Measurements from ENCODE around the gene RCOR1. TPM values are rescaled to one million over a fixed set of nuclear protein-coding genes. Genes with fewer than 3 reads are reported as not detected.
"Not testable (repeated sequence)": the region's sequence is repeated elsewhere in the genome, so short reads cannot be mapped to it uniquely, and the experiment has no call there.

The RCOR1 gene
- total and polyA plus RNA-seq, 5 donors from 2014 or later, result 0.40 to 28.1 (median 0.51) TPM

- H3K27me3 ChIP-seq (ENCODE audit: control insufficient read depth, insufficient read depth, low read length), result no peaks in the 10 kb centered on the region
- H3K4me1 Mint-ChIP-seq, result peaks cover 5 to 23% (median 14%) of the 10 kb centered on the region in 4 donors
- no peak overlapping the region for H3K4me3 Mint-ChIP-seq
- no peaks in the 10 kb centered on the region for H3K9me3 ChIP-seq (ENCODE audit: control insufficient read depth in 2 of 2, low read length in 2 of 2)
- peaks cover 12% of the 10 kb centered on the region for H3K4me1 ChIP-seq (ENCODE audit: control insufficient read depth, insufficient read depth, low read length, poor library complexity, severe bottlenecking)
- no peak for DNase-seq
- peaks cover 7% of the 10 kb centered on the region for H3K27me3 Mint-ChIP-seq
- ATAC-seq (ENCODE audit: low read depth in 2 of 2), result no peak
- H3K27ac ChIP-seq (ENCODE audit: insufficient read depth, low read length, poor library complexity, severe bottlenecking), result no peak overlapping the region
- H3K4me3 ChIP-seq (ENCODE audit: low read depth, low read length), result no peak overlapping the region
- H3K9me3 Mint-ChIP-seq, result peaks cover 0 to 2% (median 0%) of the 10 kb centered on the region in 7 donors
- no peaks in the 10 kb centered on the region for H3K36me3 Mint-ChIP-seq
- no peak overlapping the region for H3K27ac Mint-ChIP-seq
- no peaks in the 10 kb centered on the region for H3K36me3 ChIP-seq (ENCODE audit: control insufficient read depth, insufficient read depth, low read length)
Observed at GRCh38 chr14:102565331-102565887, 27.0 kb upstream of the RCOR1 start.

GRCh38 chr14:102565959-102566358, 26.5 kb upstream of the RCOR1 start:
- DNase-seq (no peak), ATAC-seq (ENCODE audit: low read depth in 2 of 2) (no peak)
- Histone ChIP-seq H3K4me1 (ENCODE audit: control insufficient read depth, insufficient read depth, low read length, poor library complexity, severe bottlenecking) (peaks cover 12% of the 10 kb centered on the region), H3K36me3 (ENCODE audit: control insufficient read depth, insufficient read depth, low read length) (no peaks in the 10 kb centered on the region), H3K4me3 (ENCODE audit: low read depth, low read length) (no peak overlapping the region), H3K27me3 (ENCODE audit: control insufficient read depth, insufficient read depth, low read length) (no peaks in the 10 kb centered on the region), H3K27ac (ENCODE audit: insufficient read depth, low read length, poor library complexity, severe bottlenecking) (no peak overlapping the region), H3K9me3 (ENCODE audit: control insufficient read depth in 2 of 2, low read length in 2 of 2) (no peaks in the 10 kb centered on the region)
- Mint-ChIP-seq H3K4me3 (no peak overlapping the region), H3K4me1 (peaks cover 5 to 23% (median 14%) of the 10 kb centered on the region in 4 donors), H3K9me3 (peaks cover 0 to 2% (median 0%) of the 10 kb centered on the region in 7 donors), H3K27me3 (peaks cover 7% of the 10 kb centered on the region), H3K27ac (no peak overlapping the region), H3K36me3 (no peaks in the 10 kb centered on the region)

- Mint-ChIP-seq H3K27me3 (peaks cover 7% of the 10 kb centered on the region), H3K36me3 (no peaks in the 10 kb centered on the region), H3K4me3 (peak overlapping the region; percentile 52 to 86 (median 68)), H3K9me3 (peaks cover 0 to 2% (median 0%) of the 10 kb centered on the region in 7 donors), H3K4me1 (peaks cover 5 to 23% (median 14%) of the 10 kb centered on the region in 4 donors), H3K27ac (peak overlapping the region; percentile 83 to 94 (median 89))
- no peaks in the 10 kb centered on the region for H3K9me3 ChIP-seq (ENCODE audit: control insufficient read depth in 2 of 2, low read length in 2 of 2)
- ATAC-seq (ENCODE audit: low read depth in 2 of 2), result peak; percentile 86 to 90
- peaks cover 12% of the 10 kb centered on the region for H3K4me1 ChIP-seq (ENCODE audit: control insufficient read depth, insufficient read depth, low read length, poor library complexity, severe bottlenecking)
- no peaks in the 10 kb centered on the region for H3K36me3 ChIP-seq (ENCODE audit: control insufficient read depth, insufficient read depth, low read length)
- peak overlapping the region; percentile 7 for H3K27ac ChIP-seq (ENCODE audit: insufficient read depth, low read length, poor library complexity, severe bottlenecking)
- peak overlapping the region; percentile 42 for H3K4me3 ChIP-seq (ENCODE audit: low read depth, low read length)
- no peaks in the 10 kb centered on the region for H3K27me3 ChIP-seq (ENCODE audit: control insufficient read depth, insufficient read depth, low read length)
- DNase-seq, result peak in 2 of 3 donors; percentile 42 to 89
Observed at GRCh38 chr14:102568115-102568614, 24.3 kb upstream of the RCOR1 start.

GRCh38 chr14:102570334-102570995, 22.0 kb upstream of the RCOR1 start:
- peaks cover 0 to 2% (median 0%) of the 10 kb centered on the region in 7 donors for H3K9me3 Mint-ChIP-seq
- no peak overlapping the region for H3K27ac Mint-ChIP-seq
- H3K4me1 ChIP-seq (ENCODE audit: control insufficient read depth, insufficient read depth, low read length, poor library complexity, severe bottlenecking), result peaks cover 12% of the 10 kb centered on the region
- H3K36me3 Mint-ChIP-seq, result no peaks in the 10 kb centered on the region
- no peak overlapping the region for H3K4me3 ChIP-seq (ENCODE audit: low read depth, low read length)
- peaks cover 5 to 25% (median 16%) of the 10 kb centered on the region in 4 donors for H3K4me1 Mint-ChIP-seq
- H3K27me3 ChIP-seq (ENCODE audit: control insufficient read depth, insufficient read depth, low read length), result no peaks in the 10 kb centered on the region
- H3K9me3 ChIP-seq (ENCODE audit: control insufficient read depth in 2 of 2, low read length in 2 of 2), result no peaks in the 10 kb centered on the region
- no peak for DNase-seq
- no peak for ATAC-seq (ENCODE audit: low read depth in 2 of 2)
- H3K27ac ChIP-seq (ENCODE audit: insufficient read depth, low read length, poor library complexity, severe bottlenecking), result no peak overlapping the region
- H3K27me3 Mint-ChIP-seq, result peaks cover 9% of the 10 kb centered on the region
- H3K4me3 Mint-ChIP-seq, result no peak overlapping the region
- H3K36me3 ChIP-seq (ENCODE audit: control insufficient read depth, insufficient read depth, low read length), result no peaks in the 10 kb centered on the region

- Histone ChIP-seq H3K4me3 (ENCODE audit: low read depth, low read length) (no peak overlapping the region), H3K4me1 (ENCODE audit: control insufficient read depth, insufficient read depth, low read length, poor library complexity, severe bottlenecking) (peaks cover 12% of the 10 kb centered on the region), H3K27ac (ENCODE audit: insufficient read depth, low read length, poor library complexity, severe bottlenecking) (no peak overlapping the region), H3K36me3 (ENCODE audit: control insufficient read depth, insufficient read depth, low read length) (no peaks in the 10 kb centered on the region), H3K9me3 (ENCODE audit: control insufficient read depth in 2 of 2, low read length in 2 of 2) (no peaks in the 10 kb centered on the region), H3K27me3 (ENCODE audit: control insufficient read depth, insufficient read depth, low read length) (no peaks in the 10 kb centered on the region)
- Mint-ChIP-seq H3K9me3 (peaks cover 0 to 2% (median 0%) of the 10 kb centered on the region in 7 donors), H3K4me3 (no peak overlapping the region), H3K27me3 (peaks cover 4% of the 10 kb centered on the region), H3K27ac (no peak overlapping the region), H3K36me3 (no peaks in the 10 kb centered on the region), H3K4me1 (peaks cover 5 to 22% (median 15%) of the 10 kb centered on the region in 4 donors)
- no peak for DNase-seq
- no peak for ATAC-seq (ENCODE audit: low read depth in 2 of 2)
Observed at GRCh38 chr14:102571043-102571442, 21.4 kb upstream of the RCOR1 start.

- Mint-ChIP-seq H3K27me3 (peaks cover 4% of the 10 kb centered on the region), H3K4me1 (peaks cover 5 to 22% (median 15%) of the 10 kb centered on the region in 4 donors), H3K4me3 (no peak overlapping the region), H3K9me3 (peaks cover 0 to 2% (median 0%) of the 10 kb centered on the region in 7 donors), H3K36me3 (no peaks in the 10 kb centered on the region), H3K27ac (no peak overlapping the region)
- H3K4me1 ChIP-seq (ENCODE audit: control insufficient read depth, insufficient read depth, low read length, poor library complexity, severe bottlenecking), result peaks cover 12% of the 10 kb centered on the region
- H3K4me3 ChIP-seq (ENCODE audit: low read depth, low read length), result no peak overlapping the region
- H3K27ac ChIP-seq (ENCODE audit: insufficient read depth, low read length, poor library complexity, severe bottlenecking), result no peak overlapping the region
- ATAC-seq (ENCODE audit: low read depth in 2 of 2), result no peak
- no peak for DNase-seq
- no peaks in the 10 kb centered on the region for H3K36me3 ChIP-seq (ENCODE audit: control insufficient read depth, insufficient read depth, low read length)
- H3K27me3 ChIP-seq (ENCODE audit: control insufficient read depth, insufficient read depth, low read length), result no peaks in the 10 kb centered on the region
- H3K9me3 ChIP-seq (ENCODE audit: control insufficient read depth in 2 of 2, low read length in 2 of 2), result no peaks in the 10 kb centered on the region
Observed at GRCh38 chr14:102571478-102572042, 20.9 kb upstream of the RCOR1 start.

- not testable (repeated sequence) for H3K27me3 ChIP-seq (ENCODE audit: control insufficient read depth, insufficient read depth, low read length); H3K27me3 Mint-ChIP-seq; H3K36me3 Mint-ChIP-seq; H3K9me3 ChIP-seq (ENCODE audit: control insufficient read depth in 2 of 2, low read length in 2 of 2); H3K9me3 Mint-ChIP-seq; H3K36me3 ChIP-seq (ENCODE audit: control insufficient read depth, insufficient read depth, low read length); DNase-seq; H3K4me3 Mint-ChIP-seq; H3K27ac ChIP-seq (ENCODE audit: insufficient read depth, low read length, poor library complexity, severe bottlenecking); ATAC-seq (ENCODE audit: low read depth in 2 of 2); H3K4me1 ChIP-seq (ENCODE audit: control insufficient read depth, insufficient read depth, low read length, poor library complexity, severe bottlenecking)
- H3K4me3 ChIP-seq (ENCODE audit: low read depth, low read length), result peak overlapping the region; percentile 19
- Mint-ChIP-seq H3K27ac (peak overlapping the region in 1 of 3 donors; percentile 62), H3K4me1 (peaks cover 1 to 15% (median 11%) of the 10 kb centered on the region in 4 donors)
Observed at GRCh38 chr14:102573161-102573560, 19.3 kb upstream of the RCOR1 start.
